ENCODE measurements around the gene GLRX2. TPM values are rescaled to one million over a fixed set of nuclear protein-coding genes. Genes with fewer than 3 reads are reported as not detected.

Gene GLRX2
- total and polyA plus RNA-seq, 2 donors (not counting 1 experiment from before 2014, with no cell fraction given), result 15.9 to 27.2 TPM

GRCh38 chr1:193115629-193116227, 10.5 kb upstream of the GLRX2 start:
- Histone ChIP-seq H3K4me1 (ENCODE audit: control insufficient read depth, extremely low read depth, insufficient read depth, low read length) (peaks cover 27% of the 10 kb centered on the region), H3K4me2 (ENCODE audit: extremely low read depth, insufficient read depth, low read length) (peak overlapping the region; percentile 44), H3K4me3 (replicated peaks in 1 of 4; ENCODE audit: control extremely low read depth in 1 of 4, insufficient read depth in 1 of 4, low read depth in 3 of 4, low read length in 4 of 4) (peak overlapping the region in 1 of 4 experiments; percentile 62), H3K9ac (ENCODE audit: insufficient read depth, low read length) (no peak overlapping the region), H3K27ac (ENCODE audit: insufficient read depth, low read length) (peak overlapping the region; percentile 21), H3K36me3 (ENCODE audit: control insufficient read depth, insufficient read depth, low read length) (no peaks in the 10 kb centered on the region), H3K9me3 (ENCODE audit: control insufficient read depth, insufficient read depth, low read depth, low read length) (no peaks in the 10 kb centered on the region), H2AFZ (ENCODE audit: low read length) (no peak overlapping the region), H4K20me1 (ENCODE audit: control insufficient read depth, extremely low read depth, insufficient read depth, low read length) (no peaks in the 10 kb centered on the region), H3K79me2 (ENCODE audit: control insufficient read depth, insufficient read depth, low read length) (no peaks in the 10 kb centered on the region), H3K27me3 (ENCODE audit: control insufficient read depth, insufficient read depth, low read length) (no peaks in the 10 kb centered on the region)
- TF ChIP-seq, protein P1, sequence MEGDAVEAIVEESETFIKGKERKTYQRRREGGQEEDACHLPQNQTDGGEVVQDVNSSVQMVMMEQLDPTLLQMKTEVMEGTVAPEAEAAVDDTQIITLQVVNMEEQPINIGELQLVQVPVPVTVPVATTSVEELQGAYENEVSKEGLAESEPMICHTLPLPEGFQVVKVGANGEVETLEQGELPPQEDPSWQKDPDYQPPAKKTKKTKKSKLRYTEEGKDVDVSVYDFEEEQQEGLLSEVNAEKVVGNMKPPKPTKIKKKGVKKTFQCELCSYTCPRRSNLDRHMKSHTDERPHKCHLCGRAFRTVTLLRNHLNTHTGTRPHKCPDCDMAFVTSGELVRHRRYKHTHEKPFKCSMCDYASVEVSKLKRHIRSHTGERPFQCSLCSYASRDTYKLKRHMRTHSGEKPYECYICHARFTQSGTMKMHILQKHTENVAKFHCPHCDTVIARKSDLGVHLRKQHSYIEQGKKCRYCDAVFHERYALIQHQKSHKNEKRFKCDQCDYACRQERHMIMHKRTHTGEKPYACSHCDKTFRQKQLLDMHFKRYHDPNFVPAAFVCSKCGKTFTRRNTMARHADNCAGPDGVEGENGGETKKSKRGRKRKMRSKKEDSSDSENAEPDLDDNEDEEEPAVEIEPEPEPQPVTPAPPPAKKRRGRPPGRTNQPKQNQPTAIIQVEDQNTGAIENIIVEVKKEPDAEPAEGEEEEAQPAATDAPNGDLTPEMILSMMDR (conservative IDR thresholded peaks at IDR 0.05 in 1 of 2, IDR thresholded peaks at IDR 0.05 in 1 of 2; ENCODE audit: low read depth in 1 of 2, low read length in 2 of 2), result no peak
- no peak for TF ChIP-seq EZH2 (IDR thresholded peaks at IDR 0.05; ENCODE audit: low read length, missing control alignments)
- peak; percentile 98 to 100 for DNase-seq (ENCODE audit: low read depth in 2 of 2)

DNA sequence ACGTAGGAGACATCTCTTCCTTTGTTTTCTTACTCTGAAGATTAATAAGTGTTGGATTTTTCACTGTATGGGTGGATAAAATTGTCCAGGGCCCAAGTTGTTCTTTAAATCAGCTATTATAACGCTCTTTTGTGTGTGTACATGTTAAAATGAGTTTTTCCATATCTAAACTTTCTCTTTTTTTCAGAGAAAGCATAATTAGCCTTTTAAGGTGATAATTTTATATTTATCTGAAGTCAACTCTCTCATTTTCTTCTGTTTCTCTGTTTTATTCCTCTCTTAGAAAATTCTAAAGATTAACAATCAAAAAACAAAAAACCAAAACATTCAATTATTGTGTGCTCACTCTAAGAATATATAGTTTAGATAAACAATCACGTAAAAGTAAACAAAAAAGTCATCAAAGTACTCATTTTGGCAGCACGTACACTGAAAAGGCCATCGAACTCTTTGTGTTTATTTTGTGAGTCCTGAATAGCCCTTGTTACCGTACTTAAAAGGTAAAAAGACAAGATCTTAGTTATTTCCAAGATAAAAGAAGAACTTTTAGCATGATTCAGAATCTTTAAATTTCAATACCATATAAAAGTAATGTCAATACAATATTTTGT, 9.4 kb upstream of the GLRX2 start:
- Histone ChIP-seq H3K4me2 (ENCODE audit: extremely low read depth, insufficient read depth, low read length) (no peak overlapping the region), H3K27ac (ENCODE audit: insufficient read depth, low read length) (no peak overlapping the region), H3K9ac (ENCODE audit: insufficient read depth, low read length) (no peak overlapping the region), H3K27me3 (ENCODE audit: control insufficient read depth, insufficient read depth, low read length) (no peaks in the 10 kb centered on the region), H3K79me2 (ENCODE audit: control insufficient read depth, insufficient read depth, low read length) (no peaks in the 10 kb centered on the region), H3K9me3 (ENCODE audit: control insufficient read depth, insufficient read depth, low read depth, low read length) (no peaks in the 10 kb centered on the region), H4K20me1 (ENCODE audit: control insufficient read depth, extremely low read depth, insufficient read depth, low read length) (no peaks in the 10 kb centered on the region), H2AFZ (ENCODE audit: low read length) (no peak overlapping the region), H3K4me3 (replicated peaks in 1 of 4; ENCODE audit: control extremely low read depth in 1 of 4, insufficient read depth in 1 of 4, low read depth in 3 of 4, low read length in 4 of 4) (peak overlapping the region in 1 of 4 experiments; percentile 62), H3K36me3 (ENCODE audit: control insufficient read depth, insufficient read depth, low read length) (no peaks in the 10 kb centered on the region), H3K4me1 (ENCODE audit: control insufficient read depth, extremely low read depth, insufficient read depth, low read length) (peaks cover 28% of the 10 kb centered on the region)
- DNase-seq (ENCODE audit: low read depth in 2 of 2), result peak in 1 of 2 donors; percentile 24
- TF ChIP-seq EZH2 (IDR thresholded peaks at IDR 0.05; ENCODE audit: low read length, missing control alignments), result no peak
- TF ChIP-seq, protein P1 (conservative IDR thresholded peaks at IDR 0.05 in 1 of 2, IDR thresholded peaks at IDR 0.05 in 1 of 2; ENCODE audit: low read depth in 1 of 2, low read length in 2 of 2), result no peak

DNA sequence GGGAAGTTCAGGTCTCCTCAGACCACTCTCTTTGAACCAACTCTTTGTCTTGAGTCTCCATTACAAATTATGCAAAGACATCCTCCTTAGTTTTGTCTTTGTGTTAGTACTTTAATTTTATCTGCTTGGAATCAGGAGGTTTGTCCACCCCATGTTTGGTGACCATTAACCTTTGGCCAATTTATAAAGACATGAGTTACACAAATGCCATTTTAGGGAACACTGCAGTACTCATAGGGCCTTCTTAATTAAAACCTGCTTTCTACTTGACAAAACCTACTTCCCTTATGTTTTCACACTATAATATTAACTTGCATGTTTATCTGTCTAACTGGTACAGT, 8.7 kb upstream of the GLRX2 start:
- Histone ChIP-seq H3K4me2 (ENCODE audit: extremely low read depth, insufficient read depth, low read length) (no peak overlapping the region), H3K27ac (ENCODE audit: insufficient read depth, low read length) (no peak overlapping the region), H3K9me3 (ENCODE audit: control insufficient read depth, insufficient read depth, low read depth, low read length) (no peaks in the 10 kb centered on the region), H3K4me3 (replicated peaks in 1 of 4; ENCODE audit: control extremely low read depth in 1 of 4, insufficient read depth in 1 of 4, low read depth in 3 of 4, low read length in 4 of 4) (peak overlapping the region in 1 of 4 experiments; percentile 62), H3K4me1 (ENCODE audit: control insufficient read depth, extremely low read depth, insufficient read depth, low read length) (peaks cover 28% of the 10 kb centered on the region), H3K79me2 (ENCODE audit: control insufficient read depth, insufficient read depth, low read length) (no peaks in the 10 kb centered on the region), H2AFZ (ENCODE audit: low read length) (no peak overlapping the region), H3K36me3 (ENCODE audit: control insufficient read depth, insufficient read depth, low read length) (no peaks in the 10 kb centered on the region), H3K27me3 (ENCODE audit: control insufficient read depth, insufficient read depth, low read length) (no peaks in the 10 kb centered on the region), H3K9ac (ENCODE audit: insufficient read depth, low read length) (no peak overlapping the region), H4K20me1 (ENCODE audit: control insufficient read depth, extremely low read depth, insufficient read depth, low read length) (no peaks in the 10 kb centered on the region)
- peak in 1 of 2 donors; percentile 46 for DNase-seq (ENCODE audit: low read depth in 2 of 2)
- TF ChIP-seq, protein P1 (conservative IDR thresholded peaks at IDR 0.05 in 1 of 2, IDR thresholded peaks at IDR 0.05 in 1 of 2; ENCODE audit: low read depth in 1 of 2, low read length in 2 of 2), result no peak
- no peak for TF ChIP-seq EZH2 (IDR thresholded peaks at IDR 0.05; ENCODE audit: low read length, missing control alignments)
